GM21526 (cell line): ENCODE measurements around the gene RIC1.
"Not testable (repeated sequence)": the region's sequence is repeated elsewhere in the genome, so short reads cannot be mapped to it uniquely, and the experiment has no call there.

Source experiments
- ATAC-seq: cut with Tn5 transposase; IDR thresholded peaks from one replicate; pipeline ENCODE4 v1.9.1; 2021; ENCODE audit warnings: moderate library complexity; ENCODE audit not compliant: unreplicated experiment, low FRiP score

The RIC1 gene

DNA sequence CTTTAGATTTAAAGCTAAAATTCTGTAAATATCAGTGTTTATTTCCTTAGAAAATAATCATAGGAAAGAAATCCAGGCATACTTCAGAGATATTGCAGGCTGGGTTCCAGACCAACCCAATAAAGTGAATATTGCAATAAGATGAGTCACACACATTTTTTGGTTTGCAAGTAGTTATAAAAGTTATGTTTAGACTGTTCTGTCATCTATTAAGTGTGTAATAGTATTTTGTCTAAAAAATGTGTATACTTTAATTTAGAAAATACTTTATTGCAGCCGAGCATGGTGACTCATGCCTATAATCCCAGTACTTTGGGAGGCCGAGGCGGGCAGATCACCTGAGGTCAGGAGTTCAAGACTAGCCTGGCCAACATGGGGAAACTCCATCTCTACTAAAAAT is 6.9 kb upstream of the RIC1 start:
- ATAC-seq, result no peak

DNA sequence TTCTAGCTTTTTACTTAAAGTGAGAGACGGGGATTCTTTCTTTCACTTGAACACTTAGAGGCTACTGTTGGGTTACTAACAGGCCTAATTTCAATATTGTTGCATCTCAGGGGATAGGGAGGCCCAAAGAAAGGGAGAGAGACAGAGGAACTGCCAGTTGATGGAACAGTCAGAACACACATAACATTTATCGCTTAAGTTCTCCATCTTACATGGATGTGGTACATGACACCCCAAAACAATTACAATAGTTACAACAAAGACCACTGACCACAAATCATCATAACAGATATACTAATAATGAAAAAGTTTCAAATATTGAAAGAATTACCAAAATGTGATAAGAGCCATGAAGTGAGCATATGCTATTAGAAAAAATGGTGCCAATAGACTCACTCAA is 4.3 kb upstream of the RIC1 start:
- no peak for ATAC-seq

DNA sequence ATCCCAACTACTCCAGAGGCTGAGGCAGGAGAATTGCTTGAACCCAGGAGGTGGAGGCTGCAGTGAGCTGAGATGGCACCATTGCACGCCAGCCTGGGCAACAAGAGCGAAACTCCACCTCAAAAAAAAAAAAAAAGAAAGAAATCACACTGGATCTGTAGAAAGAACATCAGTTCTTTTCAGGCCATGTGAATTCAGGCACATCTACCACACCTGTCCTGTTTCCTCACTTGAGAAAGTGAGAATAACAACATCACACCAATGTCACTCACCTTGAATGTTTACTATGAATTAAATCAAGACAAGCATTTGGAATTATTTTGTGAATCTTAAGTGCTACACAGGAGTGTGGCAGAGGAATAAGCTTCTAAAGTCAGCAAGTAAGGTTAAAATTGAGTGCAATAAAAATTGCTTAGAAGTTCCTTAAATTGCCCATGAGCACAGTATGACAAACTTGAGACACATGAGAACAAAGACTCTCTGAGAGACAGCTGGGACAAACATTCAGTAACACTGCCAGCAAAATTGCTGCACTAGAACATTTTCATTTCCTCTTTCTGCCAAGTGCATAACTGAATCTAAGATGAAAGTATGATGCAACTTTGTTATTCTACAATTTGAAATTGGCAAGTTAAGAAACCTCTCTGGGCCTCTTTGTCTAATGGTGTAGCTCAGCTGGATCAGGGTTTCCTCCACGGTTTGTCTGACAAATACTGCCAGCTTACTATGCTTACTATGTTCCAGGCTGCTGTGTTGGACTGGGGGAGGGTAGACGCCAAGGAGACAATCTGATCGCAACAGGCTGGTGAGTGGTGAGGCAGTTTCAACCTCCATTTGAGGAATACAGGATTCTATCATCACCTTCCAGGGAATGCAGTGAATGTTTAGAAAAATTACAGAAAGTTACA is 1.9 kb upstream of the RIC1 start:
- peak; percentile 55 for ATAC-seq

DNA sequence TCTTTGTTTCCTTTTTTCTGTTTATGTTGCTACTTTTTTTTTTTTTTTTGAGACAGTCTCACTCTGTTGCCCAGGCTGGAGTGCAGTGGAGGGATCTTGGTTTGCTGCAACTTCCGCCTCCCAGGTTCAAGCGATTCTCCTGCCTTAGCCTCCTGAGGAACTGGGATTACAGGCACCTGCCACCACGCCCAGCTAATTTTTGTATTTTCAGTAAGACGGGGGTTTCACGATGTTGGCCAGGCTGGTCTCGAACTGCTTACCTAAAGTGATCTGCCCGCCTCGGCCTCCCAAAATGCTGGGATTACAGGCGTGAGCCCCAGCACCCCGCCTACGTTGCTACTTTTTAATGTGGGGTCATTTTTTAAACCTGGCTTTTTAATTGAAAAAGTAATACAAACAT is 1.2 kb upstream of the RIC1 start:
- not testable (repeated sequence) for ATAC-seq

DNA sequence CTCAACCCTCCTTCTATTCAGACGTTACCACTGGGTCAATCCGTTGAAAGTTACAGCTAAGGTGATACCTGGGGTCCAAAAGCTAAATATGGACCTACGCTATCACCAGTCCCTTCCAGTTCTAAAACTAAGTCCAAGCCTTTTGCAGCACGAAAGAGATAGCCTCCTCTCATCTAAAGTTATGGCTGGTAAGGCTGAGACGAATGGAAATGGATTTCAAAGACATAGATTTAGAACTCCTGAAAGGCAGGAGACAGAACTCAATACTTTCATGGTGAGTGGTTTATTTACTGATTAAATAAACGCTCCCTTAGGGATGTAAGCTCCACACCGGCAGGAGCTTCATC is 751 bp upstream of the RIC1 start:
- no peak for ATAC-seq

DNA sequence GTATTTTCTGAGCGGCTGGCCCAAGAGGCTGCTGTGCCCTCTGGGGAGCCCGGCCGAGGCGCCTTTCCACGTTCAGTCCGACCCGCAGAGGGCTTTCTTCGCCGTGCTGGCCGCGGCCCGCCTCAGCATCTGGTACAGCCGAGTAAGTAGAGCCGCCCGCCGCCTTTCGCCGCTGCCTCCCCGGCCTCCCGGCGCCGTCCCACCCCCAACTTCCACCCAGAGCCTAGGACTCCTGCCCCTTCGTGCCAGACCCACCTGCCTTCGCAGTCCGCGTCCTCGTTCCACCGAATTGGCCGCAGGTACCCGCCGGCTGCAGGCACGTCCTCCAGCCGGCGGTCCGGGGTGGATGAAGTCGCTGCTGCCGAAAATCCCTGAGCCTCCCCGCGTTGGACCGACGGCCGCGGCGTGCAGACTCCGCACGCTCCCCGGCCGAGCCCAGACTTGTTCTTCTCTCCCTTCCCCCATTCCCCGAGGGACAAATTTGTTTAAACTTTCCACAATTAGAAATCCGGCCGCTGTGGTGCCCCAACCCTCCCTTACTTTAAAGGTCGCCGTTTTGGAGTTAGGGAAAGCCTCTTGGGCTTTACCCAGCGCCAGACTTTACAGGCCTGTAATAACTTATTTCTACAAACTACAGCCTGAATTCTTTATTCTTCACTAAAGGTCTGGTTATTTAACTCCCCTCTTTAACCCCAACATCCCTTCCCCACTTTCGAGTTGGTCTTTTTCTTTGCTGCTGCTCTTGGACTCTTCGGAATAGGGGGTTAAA is 589 bp downstream of the RIC1 start:
- ATAC-seq, result peak; percentile 6

DNA sequence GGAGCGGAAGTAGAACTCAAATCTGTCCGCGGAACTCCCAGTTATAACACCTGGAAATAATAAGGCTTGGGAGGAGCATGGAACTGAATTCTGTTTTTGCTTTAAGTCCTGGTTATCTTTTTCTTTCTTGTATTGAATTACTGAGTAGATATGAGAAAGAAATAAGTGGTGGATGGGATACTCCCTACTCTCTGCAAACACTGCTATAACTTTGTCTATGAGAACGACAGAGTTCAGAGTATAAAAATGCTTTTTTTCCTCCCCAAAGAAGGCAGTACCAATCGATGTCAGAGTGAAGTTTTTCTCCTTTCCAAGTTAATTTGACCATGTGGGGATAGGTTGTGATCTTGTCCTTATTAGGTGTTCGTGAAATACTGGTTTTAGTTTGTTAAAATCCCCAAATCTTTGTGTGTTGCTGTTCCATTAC is 1.2 kb downstream of the RIC1 start:
- no peak for ATAC-seq

DNA sequence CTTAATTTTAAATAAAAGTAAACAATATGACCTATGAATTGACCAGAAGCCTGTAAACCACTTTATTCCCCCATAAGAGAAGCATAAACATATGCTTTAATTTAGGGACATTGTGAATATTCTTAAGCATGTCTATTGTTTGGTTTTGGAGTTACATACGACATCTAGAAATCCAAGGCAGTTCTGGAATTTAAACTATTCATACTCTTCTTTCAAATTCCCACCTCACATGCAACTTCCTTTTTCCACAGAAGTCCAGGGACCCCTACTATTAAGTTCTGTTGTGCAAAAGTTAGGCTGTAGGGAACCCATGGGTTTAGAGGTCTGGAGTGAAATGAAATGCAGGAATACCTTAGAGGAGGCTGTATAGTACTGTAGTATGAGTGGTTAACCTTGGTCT is 2.1 kb downstream of the RIC1 start:
- no peak for ATAC-seq

DNA sequence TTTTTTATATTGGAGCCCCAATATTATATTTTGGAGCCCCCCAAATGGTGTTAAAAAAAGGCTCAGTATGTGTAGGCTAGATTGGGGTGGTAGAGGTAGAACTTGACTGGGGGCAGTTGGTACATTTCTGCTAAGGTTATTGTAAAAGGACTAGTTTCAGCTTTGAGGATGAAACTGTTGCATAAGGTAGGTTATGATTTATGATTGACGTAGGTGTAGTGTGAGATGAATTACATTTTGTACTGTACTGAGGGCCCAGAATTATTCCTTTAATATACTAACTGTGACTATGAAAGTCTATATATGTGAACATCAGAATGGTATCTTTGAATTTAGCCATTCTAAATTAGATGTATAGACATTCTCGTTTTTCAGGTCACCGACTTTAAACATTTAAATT is 3.6 kb downstream of the RIC1 start:
- ATAC-seq, result no peak

DNA sequence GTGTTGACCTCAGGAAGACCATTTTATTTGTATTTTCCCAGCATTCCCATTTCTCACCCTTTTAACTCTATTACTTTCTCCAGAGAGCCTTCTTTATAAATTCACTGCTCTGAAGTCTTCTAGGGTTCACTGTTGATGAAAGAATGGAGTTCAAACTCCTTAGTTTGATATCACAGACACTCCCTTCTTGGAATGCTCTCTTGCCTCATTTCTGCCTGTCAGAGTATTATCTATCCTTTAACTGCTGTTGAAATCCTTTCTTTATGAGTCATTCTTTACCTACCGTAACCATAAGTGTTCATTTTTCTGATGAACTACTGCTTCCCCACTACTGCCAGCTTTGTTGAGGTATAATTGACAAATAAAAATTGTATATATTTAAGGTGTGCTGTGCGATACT is 4.3 kb downstream of the RIC1 start:
- ATAC-seq, result no peak

DNA sequence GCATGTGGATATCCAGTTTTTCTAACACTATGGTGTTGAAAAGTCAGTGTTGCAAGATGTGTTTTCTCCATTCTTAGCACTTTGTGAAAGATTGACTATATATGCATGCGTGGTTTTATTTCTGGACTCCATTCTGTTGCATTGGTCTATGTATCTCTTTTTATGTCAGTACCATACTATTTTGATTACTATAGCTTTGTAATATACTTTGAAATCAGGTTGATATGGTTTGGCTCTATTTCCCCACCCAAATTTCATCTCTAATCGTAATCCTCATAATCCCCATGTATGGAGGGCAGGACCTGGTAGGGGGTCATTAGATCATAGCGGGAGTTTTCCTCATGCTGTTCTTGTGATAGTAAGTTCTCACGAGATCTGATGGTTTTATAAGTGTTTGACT is 6.5 kb downstream of the RIC1 start:
- no peak for ATAC-seq

DNA sequence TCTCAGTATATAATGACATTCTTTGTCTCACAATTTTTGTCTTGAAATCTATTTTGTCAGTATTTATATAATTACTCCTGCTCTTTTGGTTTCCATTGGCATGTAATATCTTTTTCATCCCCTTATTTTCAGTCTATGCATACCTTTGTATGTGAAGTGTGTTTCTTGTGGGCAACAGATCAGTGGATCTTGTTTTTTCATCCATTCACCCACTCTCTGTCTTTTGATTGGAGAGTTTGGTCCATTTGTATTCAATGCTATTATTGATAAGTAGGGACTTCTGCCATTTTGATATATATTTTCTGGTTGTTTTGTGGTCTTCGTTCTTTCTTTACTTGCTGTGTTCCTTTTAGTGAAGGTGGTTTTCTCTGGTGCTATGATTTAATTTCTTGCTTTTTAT is 10.9 kb downstream of the RIC1 start:
- no peak for ATAC-seq

DNA sequence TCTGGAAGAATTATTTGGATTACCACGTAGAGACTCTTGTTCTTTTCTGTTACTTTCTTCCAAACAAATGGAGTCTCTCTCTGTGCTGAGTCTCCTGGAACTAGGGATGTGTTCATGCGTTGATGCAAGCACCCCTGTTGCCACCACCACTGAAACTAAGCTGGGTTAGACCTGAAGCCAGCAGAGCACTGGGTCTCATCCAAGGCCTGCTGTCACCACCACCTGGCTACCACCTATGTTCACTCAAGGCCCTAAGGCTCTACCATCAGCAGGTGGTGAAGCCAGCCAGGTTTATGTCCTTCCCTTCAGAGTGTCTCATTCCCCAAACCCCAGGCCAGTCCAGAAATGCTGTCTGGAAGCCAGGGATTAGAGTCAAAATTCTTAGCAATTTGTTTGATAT is 13.3 kb downstream of the RIC1 start:
- no peak for ATAC-seq

DNA sequence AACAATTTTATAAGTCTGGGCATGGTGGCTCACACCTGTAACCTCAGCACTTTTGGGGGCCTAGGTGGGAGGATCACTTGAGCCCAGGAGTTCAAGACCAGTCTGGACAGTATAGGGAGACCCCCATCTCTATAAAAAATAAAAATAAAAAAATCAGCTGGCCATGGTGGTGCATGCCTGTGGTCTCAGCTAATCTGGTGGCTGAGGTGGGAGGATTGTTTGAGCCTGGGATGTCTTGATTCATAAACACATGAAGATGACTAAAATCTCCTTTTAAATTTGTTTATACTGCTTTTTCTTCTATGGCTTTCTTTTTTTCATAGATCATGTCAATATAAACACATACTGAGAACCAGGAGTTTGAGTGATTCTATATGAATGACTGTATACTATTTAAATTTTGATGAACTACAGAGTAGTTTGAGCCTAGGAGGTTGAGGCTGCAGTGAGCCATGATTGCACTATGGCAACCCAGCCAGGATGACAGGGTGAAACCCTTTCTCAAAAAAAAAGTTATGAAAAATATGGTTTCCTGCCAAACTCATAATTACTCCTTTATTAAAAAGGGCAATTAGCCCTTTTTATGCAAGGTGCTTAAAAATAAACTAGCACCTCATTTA is 14.2 kb downstream of the RIC1 start:
- ATAC-seq, result no peak

DNA sequence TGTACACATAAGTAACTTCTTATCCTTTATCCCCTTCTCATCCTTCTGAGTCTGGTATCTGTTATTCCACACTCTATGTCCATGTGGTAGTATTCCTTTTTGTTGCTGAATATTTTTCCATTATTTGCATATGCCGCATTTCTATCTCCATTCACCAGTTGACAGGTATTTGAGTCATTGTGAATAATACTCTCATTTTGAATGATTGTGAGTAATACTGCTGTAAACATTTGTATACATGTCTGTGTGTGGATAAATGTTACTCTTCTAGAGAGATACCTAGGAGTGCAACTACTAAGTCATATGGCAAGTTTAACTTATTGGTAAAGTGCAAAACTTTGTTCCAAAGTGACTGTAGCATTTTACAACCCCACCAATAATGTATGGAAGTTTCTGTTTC is 15.6 kb downstream of the RIC1 start:
- ATAC-seq, result no peak

DNA sequence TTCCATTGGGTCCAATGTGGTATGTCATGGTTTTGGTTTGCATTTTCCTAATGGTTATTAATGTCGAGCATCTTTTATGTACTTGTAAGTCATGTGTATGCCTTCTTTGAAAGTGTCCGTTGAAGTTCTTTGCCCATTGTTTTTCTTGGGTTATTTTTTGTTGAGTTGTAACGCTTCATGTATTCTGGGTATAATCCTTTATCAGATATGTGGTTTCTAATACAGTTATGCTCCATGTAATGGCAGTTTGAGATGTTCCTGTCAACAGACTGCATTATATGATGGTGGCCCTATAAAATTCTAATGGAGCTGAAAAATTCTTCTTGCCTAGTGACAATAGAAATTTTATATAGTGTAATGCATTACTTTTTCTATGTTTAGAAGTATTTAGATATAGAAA is 17.2 kb downstream of the RIC1 start:
- ATAC-seq, result no peak

DNA sequence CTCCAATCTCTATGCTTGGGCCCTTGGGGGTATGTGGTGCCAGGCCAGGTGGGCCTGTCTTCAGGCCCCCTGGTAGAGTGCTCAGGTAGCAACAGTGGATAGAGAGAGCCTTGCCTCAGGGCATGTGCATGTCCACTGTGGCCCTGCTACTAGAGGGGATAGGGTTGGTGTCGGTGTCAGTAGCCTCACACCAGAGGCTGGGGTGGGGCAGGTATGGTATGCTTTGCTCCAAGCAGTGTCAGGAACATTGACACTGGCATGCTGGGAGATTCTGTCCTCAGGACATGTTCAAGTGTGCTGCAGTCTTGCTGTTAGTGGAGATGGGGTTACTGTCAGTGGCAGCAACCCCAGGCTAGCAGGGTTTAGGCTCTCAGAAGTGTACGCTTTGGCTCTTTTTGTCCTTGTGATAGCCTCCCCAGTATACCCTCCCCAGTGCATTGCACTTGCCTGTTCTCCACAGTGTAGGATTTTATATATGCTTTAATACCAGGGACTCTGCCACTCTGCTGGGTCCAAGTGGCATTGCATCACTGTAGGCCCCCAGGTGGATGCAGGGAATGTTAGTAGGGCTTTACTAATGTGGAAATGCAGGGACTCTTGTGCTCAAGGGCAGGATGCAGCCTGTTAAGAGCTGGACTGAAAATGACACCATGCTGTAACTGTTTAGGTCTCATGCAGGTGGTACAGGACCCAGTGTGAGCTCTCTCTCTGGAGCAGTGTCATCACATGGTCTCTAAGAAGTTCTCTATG is 21.6 kb downstream of the RIC1 start:
- no peak for ATAC-seq

DNA sequence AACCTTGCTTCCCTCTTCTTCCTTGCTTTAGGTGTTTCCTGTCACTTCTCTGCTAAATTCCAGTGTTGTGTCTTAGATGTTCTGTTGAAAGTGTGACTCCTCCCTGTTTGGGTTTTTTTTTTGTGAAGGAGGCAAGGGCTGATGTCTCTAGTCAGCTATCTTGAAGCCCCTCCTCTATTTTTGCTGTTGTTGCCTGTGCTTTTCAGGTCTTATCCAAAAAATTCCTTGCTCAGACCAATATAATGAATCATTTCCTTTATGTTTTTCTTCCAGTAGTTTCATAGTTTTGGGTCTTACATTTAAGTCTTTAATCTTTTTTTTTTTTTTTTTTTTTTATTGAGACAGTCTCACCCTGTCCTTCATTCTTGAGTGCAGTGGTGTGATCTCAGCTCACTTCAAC is 22.3 kb downstream of the RIC1 start:
- no peak for ATAC-seq

DNA sequence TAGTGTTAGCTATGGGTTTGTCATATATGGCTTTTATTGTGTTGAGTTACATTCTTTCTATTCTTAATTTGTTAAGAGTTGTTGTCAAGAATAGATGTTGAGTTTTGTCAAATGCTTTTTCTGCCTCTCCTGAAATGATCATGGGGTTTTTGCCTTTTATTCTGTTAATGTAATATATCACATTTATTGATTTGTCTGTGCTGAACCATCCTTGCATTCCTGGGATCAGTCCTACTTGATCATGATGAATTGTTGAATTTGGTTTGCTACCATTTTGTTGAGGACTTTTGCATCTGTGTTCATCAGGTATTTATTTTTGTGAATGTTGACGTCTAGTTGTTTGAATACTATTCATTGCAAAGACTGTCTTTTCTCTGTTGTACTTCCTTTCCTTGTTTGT is 23.9 kb downstream of the RIC1 start:
- ATAC-seq, result no peak

DNA sequence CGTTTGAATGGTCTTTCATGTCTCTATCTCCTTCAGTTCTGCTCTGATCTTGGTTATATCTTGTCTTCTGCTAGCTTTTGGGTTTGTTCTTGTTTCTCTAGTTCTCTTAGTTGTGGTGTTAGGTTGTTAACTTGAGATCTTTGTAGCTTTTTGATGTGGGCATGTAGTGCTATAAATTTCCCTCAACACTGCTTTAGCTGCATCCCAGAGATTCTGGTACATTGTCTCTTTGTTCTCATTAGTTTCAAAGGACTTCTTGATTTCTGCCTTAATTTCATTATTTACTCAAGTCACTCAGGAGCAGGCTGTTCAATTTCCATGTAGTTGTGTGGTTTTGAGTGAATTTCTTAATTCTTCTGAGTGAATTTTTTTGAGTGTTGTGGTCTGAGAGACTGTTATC is 33.9 kb downstream of the RIC1 start:
- ATAC-seq, result not testable (repeated sequence)

DNA sequence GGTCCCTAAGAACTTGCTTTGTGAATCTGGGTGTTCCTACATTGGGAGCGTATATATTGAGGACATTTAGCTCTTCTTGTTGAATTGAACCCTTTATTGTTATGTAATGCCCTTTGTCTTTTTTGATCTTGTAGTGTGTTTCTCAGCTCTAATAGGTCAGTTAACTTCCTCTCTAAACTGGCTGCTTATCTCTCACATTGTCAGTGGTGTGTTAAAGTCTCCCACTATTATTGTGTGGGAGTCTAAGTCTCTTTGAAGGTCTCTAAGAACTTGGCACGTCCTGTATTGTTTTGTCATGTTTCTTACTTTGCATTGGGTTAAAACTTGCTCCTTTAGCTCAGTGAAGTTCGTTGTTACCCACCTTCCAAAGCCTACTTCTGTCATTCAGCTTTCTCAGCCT is 36.2 kb downstream of the RIC1 start:
- ATAC-seq, result no peak
